ENCODE data around the gene ABT1.
A peak's percentile ranks its signal among the peaks of the same experiment; 100 is the strongest.

ABT1 gene

GRCh38 chr6:26575494-26575939 is 21.2 kb upstream of the ABT1 start:
- 33 to 40% methylated on average over 10 of the region's 10 CpGs for WGBS, 2 experiments
- Histone ChIP-seq H3K36me3 (ENCODE audit: control insufficient read depth, insufficient read depth, low read length) (no peaks in the 10 kb centered on the region), H3K27ac (ENCODE audit: insufficient read depth, low read depth, low read length, poor library complexity, severe bottlenecking) (no peak overlapping the region), H3K9me3 (ENCODE audit: control insufficient read depth, low read length) (peaks cover 2% of the 10 kb centered on the region), H3K4me3 (ENCODE audit: insufficient read depth, low read depth, low read length) (no peak overlapping the region), H3K4me1 (ENCODE audit: control insufficient read depth, insufficient read depth, low read length) (no peaks in the 10 kb centered on the region), H3K27me3 (ENCODE audit: control insufficient read depth, insufficient read depth, low read length, poor library complexity, severe bottlenecking) (peaks cover 31% of the 10 kb centered on the region)

- no peak overlapping the region for H3K27ac ChIP-seq (ENCODE audit: insufficient read depth, low read depth, low read length, poor library complexity, severe bottlenecking)
- peak overlapping the region; percentile 32 for H3K4me3 ChIP-seq (ENCODE audit: insufficient read depth, low read depth, low read length)
- H3K27me3 ChIP-seq (ENCODE audit: control insufficient read depth, insufficient read depth, low read length, poor library complexity, severe bottlenecking), result peaks cover 31% of the 10 kb centered on the region
- WGBS, 2 experiments, result 73 to 77% methylated on average over 5 to 6 of the region's 7 CpGs
- no peaks in the 10 kb centered on the region for H3K36me3 ChIP-seq (ENCODE audit: control insufficient read depth, insufficient read depth, low read length)
- H3K4me1 ChIP-seq (ENCODE audit: control insufficient read depth, insufficient read depth, low read length), result no peaks in the 10 kb centered on the region
- H3K9me3 ChIP-seq (ENCODE audit: control insufficient read depth, low read length), result peaks cover 2% of the 10 kb centered on the region
These were observed 20.3 kb upstream of the ABT1 start for GRCh38 chr6:26576407-26576843.

GRCh38 chr6:26576929-26577719 is 19.6 kb upstream of the ABT1 start:
- Histone ChIP-seq H3K27ac (ENCODE audit: insufficient read depth, low read depth, low read length, poor library complexity, severe bottlenecking) (no peak overlapping the region), H3K27me3 (ENCODE audit: control insufficient read depth, insufficient read depth, low read length, poor library complexity, severe bottlenecking) (peaks cover 35% of the 10 kb centered on the region), H3K4me3 (ENCODE audit: insufficient read depth, low read depth, low read length) (peak overlapping the region; percentile 32), H3K9me3 (ENCODE audit: control insufficient read depth, low read length) (peaks cover 2% of the 10 kb centered on the region), H3K4me1 (ENCODE audit: control insufficient read depth, insufficient read depth, low read length) (no peaks in the 10 kb centered on the region), H3K36me3 (ENCODE audit: control insufficient read depth, insufficient read depth, low read length) (no peaks in the 10 kb centered on the region)
- 0 to 2% methylated on average over 27 to 31 of the region's 31 CpGs for WGBS, 2 experiments

GRCh38 chr6:26577720-26578072 is 19.1 kb upstream of the ABT1 start:
- peak overlapping the region; percentile 32 for H3K4me3 ChIP-seq (ENCODE audit: insufficient read depth, low read depth, low read length)
- H3K27me3 ChIP-seq (ENCODE audit: control insufficient read depth, insufficient read depth, low read length, poor library complexity, severe bottlenecking), result peaks cover 41% of the 10 kb centered on the region
- H3K27ac ChIP-seq (ENCODE audit: insufficient read depth, low read depth, low read length, poor library complexity, severe bottlenecking), result no peak overlapping the region
- WGBS, 2 experiments, result 6 to 8% methylated on average over 17 of the region's 17 CpGs
- H3K4me1 ChIP-seq (ENCODE audit: control insufficient read depth, insufficient read depth, low read length), result no peaks in the 10 kb centered on the region
- H3K9me3 ChIP-seq (ENCODE audit: control insufficient read depth, low read length), result peaks cover 2% of the 10 kb centered on the region
- no peaks in the 10 kb centered on the region for H3K36me3 ChIP-seq (ENCODE audit: control insufficient read depth, insufficient read depth, low read length)

- Histone ChIP-seq H3K36me3 (ENCODE audit: control insufficient read depth, insufficient read depth, low read length) (no peaks in the 10 kb centered on the region), H3K4me3 (ENCODE audit: insufficient read depth, low read depth, low read length) (no peak overlapping the region), H3K27me3 (ENCODE audit: control insufficient read depth, insufficient read depth, low read length, poor library complexity, severe bottlenecking) (peaks cover 45% of the 10 kb centered on the region), H3K4me1 (ENCODE audit: control insufficient read depth, insufficient read depth, low read length) (no peaks in the 10 kb centered on the region), H3K9me3 (ENCODE audit: control insufficient read depth, low read length) (peaks cover 2% of the 10 kb centered on the region), H3K27ac (ENCODE audit: insufficient read depth, low read depth, low read length, poor library complexity, severe bottlenecking) (no peak overlapping the region)
- WGBS, 2 experiments, result 92 to 93% methylated on average over 6 of the region's 6 CpGs
These were observed 18.5 kb upstream of the ABT1 start for GRCh38 chr6:26578279-26578678.

GRCh38 chr6:26578741-26579140 is 18.0 kb upstream of the ABT1 start:
- WGBS, 2 experiments, result 67% methylated on average over 1 of the region's 1 CpG; no CpG with 5 or more reads in 1 of the 2 experiments
- Histone ChIP-seq H3K27ac (ENCODE audit: insufficient read depth, low read depth, low read length, poor library complexity, severe bottlenecking) (no peak overlapping the region), H3K9me3 (ENCODE audit: control insufficient read depth, low read length) (peaks cover 2% of the 10 kb centered on the region), H3K36me3 (ENCODE audit: control insufficient read depth, insufficient read depth, low read length) (no peaks in the 10 kb centered on the region), H3K4me3 (ENCODE audit: insufficient read depth, low read depth, low read length) (no peak overlapping the region), H3K4me1 (ENCODE audit: control insufficient read depth, insufficient read depth, low read length) (no peaks in the 10 kb centered on the region), H3K27me3 (ENCODE audit: control insufficient read depth, insufficient read depth, low read length, poor library complexity, severe bottlenecking) (peaks cover 49% of the 10 kb centered on the region)

- Histone ChIP-seq H3K36me3 (ENCODE audit: control insufficient read depth, insufficient read depth, low read length) (no peaks in the 10 kb centered on the region), H3K4me3 (ENCODE audit: insufficient read depth, low read depth, low read length) (no peak overlapping the region), H3K9me3 (ENCODE audit: control insufficient read depth, low read length) (peaks cover 2% of the 10 kb centered on the region), H3K27ac (ENCODE audit: insufficient read depth, low read depth, low read length, poor library complexity, severe bottlenecking) (no peak overlapping the region), H3K4me1 (ENCODE audit: control insufficient read depth, insufficient read depth, low read length) (no peaks in the 10 kb centered on the region), H3K27me3 (ENCODE audit: control insufficient read depth, insufficient read depth, low read length, poor library complexity, severe bottlenecking) (peaks cover 50% of the 10 kb centered on the region)
- WGBS, 2 experiments, result 62 to 80% methylated on average over 4 of the region's 4 CpGs
These were observed 15.4 kb upstream of the ABT1 start for GRCh38 chr6:26581164-26581915.

GRCh38 chr6:26588965-26589364 is 7.8 kb upstream of the ABT1 start:
- no peaks in the 10 kb centered on the region for H3K36me3 ChIP-seq (ENCODE audit: control insufficient read depth, insufficient read depth, low read length)
- no peak overlapping the region for H3K27ac ChIP-seq (ENCODE audit: insufficient read depth, low read depth, low read length, poor library complexity, severe bottlenecking)
- WGBS, 2 experiments, result 90 to 94% methylated on average over 20 to 21 of the region's 21 CpGs
- H3K27me3 ChIP-seq (ENCODE audit: control insufficient read depth, insufficient read depth, low read length, poor library complexity, severe bottlenecking), result peaks cover 27% of the 10 kb centered on the region
- no peaks in the 10 kb centered on the region for H3K4me1 ChIP-seq (ENCODE audit: control insufficient read depth, insufficient read depth, low read length)
- H3K4me3 ChIP-seq (ENCODE audit: insufficient read depth, low read depth, low read length), result no peak overlapping the region
- no peaks in the 10 kb centered on the region for H3K9me3 ChIP-seq (ENCODE audit: control insufficient read depth, low read length)

GRCh38 chr6:26592649-26593048 is 4.1 kb upstream of the ABT1 start:
- no peaks in the 10 kb centered on the region for H3K9me3 ChIP-seq (ENCODE audit: control insufficient read depth, low read length)
- H3K4me3 ChIP-seq (ENCODE audit: insufficient read depth, low read depth, low read length), result no peak overlapping the region
- no peaks in the 10 kb centered on the region for H3K4me1 ChIP-seq (ENCODE audit: control insufficient read depth, insufficient read depth, low read length)
- 77 to 85% methylated on average over 3 to 4 of the region's 4 CpGs for WGBS, 2 experiments
- no peaks in the 10 kb centered on the region for H3K36me3 ChIP-seq (ENCODE audit: control insufficient read depth, insufficient read depth, low read length)
- peaks cover 24% of the 10 kb centered on the region for H3K27me3 ChIP-seq (ENCODE audit: control insufficient read depth, insufficient read depth, low read length, poor library complexity, severe bottlenecking)
- H3K27ac ChIP-seq (ENCODE audit: insufficient read depth, low read depth, low read length, poor library complexity, severe bottlenecking), result no peak overlapping the region
